Transverse colon (tissue), 4 donors: Measurements from ENCODE around the gene BMERB1. TPM values are rescaled to one million over a fixed set of nuclear protein-coding genes. Genes with fewer than 3 reads are reported as not detected.

ENCODE experiments used
- DNase-seq: peaks from one replicate; pipeline ENCODE4 v3.0.0-alpha.2; 2019
- H3K27ac ChIP-seq, 4 donors: fragments of 200-600 bp; sonication (generic); 2 replicates each; pipeline ENCODE4 v1.5.1; 2016 to 2018; ENCODE audit warnings: inconsistent platforms in 4 of 4
- H3K27me3 ChIP-seq: fragments of 200-600 bp; sonication (generic); 2 replicates; pipeline ENCODE4 v1.5.1; 2017; ENCODE audit warnings: inconsistent platforms
- H3K36me3 ChIP-seq, 4 donors: fragments of 200-600 bp; sonication (generic); 2 replicates each; pipeline ENCODE4 v1.5.1; 2017 to 2019; ENCODE audit warnings: inconsistent platforms in 4 of 4
- H3K4me1 ChIP-seq, 4 donors: fragments of 200-600 bp; sonication (generic); 2 replicates each; pipeline ENCODE4 v1.5.1; 2017 to 2020; ENCODE audit warnings: inconsistent platforms in 4 of 4
- H3K4me3 ChIP-seq, 4 donors: fragments of 200-600 bp; sonication (generic); 1 replicate in 1 of 4; 2 replicates in 3 of 4; pipeline versions ENCODE4 v1.5.1 to v1.6.1; 2017 to 2019; ENCODE audit warnings: inconsistent platforms in 4 of 4
- H3K9me3 ChIP-seq, 2 donors: fragments of 200-600 bp; sonication (generic); 2 replicates each; pipeline ENCODE4 v1.5.1; 2017 to 2019; ENCODE audit warnings: inconsistent platforms in 2 of 2
- EP300 ChIP-seq: sonication (generic); formaldehyde crosslinking; IDR thresholded peaks from one replicate; pipeline ENCODE4 v1.6.1; 2017; ENCODE audit warnings: antibody characterized with exemption, low read depth
- POLR2A ChIP-seq: fragments of 450-650 bp; IDR thresholded peaks from one replicate; pipeline ENCODE4 v1.6.1; 2016; ENCODE audit warnings: antibody characterized with exemption, mild to moderate bottlenecking, moderate library complexity
- POLR2AphosphoS5 ChIP-seq, 3 donors: sonication (generic); formaldehyde crosslinking; IDR thresholded peaks; one replicate each; pipeline ENCODE4 v1.6.1; 2016; ENCODE audit warnings: antibody characterized with exemption in 3 of 3
- WGBS, 2 donors: methylation state at CpG; one replicate each; pipeline ENCODE4 v1.1.5; 2018; ENCODE audit warnings: low coverage in 1 of 2; 5-methylcytosine and 5-hydroxymethylcytosine counted together
- in situ Hi-C, 4 donors: fragments of 200-750 bp; cut with MboI; loops; one replicate each; pipeline versions ENCODE4 v1.15.0 to v1.15.1; 2017; ENCODE audit warnings: low sequenced_read_pairs in 3 of 4, low pct_ligation_motif_present in 1 of 4, low pct_unique_long_range_greater_than_20kb in 1 of 4
- intact Hi-C: fragments of 100-400 bp; cut with DNase I; formaldehyde crosslinking; loops from one replicate; pipeline ENCODE4 v1.15.1; 2023; ENCODE audit warnings: low total_unique reads
- total RNA-seq, 4 donors: library from RNA; depleted of rRNA; stranded (reverse); fragments of >200 nt; gene quantifications; one replicate each; pipeline ENCODE4 v1.1.0, GENCODE V29; 2016
- TF ChIP-seq, protein P1 (sequence below), 5 experiments: fragments of 200-600 bp in 3 of 5; fragments of 450-650 bp in 2 of 5; sonication (generic) in 3 of 5; IDR thresholded peaks; 1 replicate in 2 of 5; 2 replicates in 3 of 5; pipeline ENCODE4 v1.5.1; 2016 to 2017; ENCODE audit warnings: antibody characterized with exemption in 5 of 5, inconsistent platforms in 3 of 5, mild to moderate bottlenecking in 2 of 5, moderate library complexity in 1 of 5

BMERB1 gene
- total RNA-seq, 4 donors from 2014 or later: 8.6 to 65.1 (median 14.1) TPM

- in situ Hi-C loops (no loop called here), intact Hi-C loops (no loop called here)
- no peak for TF ChIP-seq POLR2AphosphoS5 (IDR thresholded peaks at IDR 0.05)
- TF ChIP-seq EP300: no peak
- TF ChIP-seq, protein P1, sequence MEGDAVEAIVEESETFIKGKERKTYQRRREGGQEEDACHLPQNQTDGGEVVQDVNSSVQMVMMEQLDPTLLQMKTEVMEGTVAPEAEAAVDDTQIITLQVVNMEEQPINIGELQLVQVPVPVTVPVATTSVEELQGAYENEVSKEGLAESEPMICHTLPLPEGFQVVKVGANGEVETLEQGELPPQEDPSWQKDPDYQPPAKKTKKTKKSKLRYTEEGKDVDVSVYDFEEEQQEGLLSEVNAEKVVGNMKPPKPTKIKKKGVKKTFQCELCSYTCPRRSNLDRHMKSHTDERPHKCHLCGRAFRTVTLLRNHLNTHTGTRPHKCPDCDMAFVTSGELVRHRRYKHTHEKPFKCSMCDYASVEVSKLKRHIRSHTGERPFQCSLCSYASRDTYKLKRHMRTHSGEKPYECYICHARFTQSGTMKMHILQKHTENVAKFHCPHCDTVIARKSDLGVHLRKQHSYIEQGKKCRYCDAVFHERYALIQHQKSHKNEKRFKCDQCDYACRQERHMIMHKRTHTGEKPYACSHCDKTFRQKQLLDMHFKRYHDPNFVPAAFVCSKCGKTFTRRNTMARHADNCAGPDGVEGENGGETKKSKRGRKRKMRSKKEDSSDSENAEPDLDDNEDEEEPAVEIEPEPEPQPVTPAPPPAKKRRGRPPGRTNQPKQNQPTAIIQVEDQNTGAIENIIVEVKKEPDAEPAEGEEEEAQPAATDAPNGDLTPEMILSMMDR (IDR thresholded peaks at IDR 0.05): no peak
- TF ChIP-seq POLR2A: no peak
- DNase-seq: no peak
- Histone ChIP-seq H3K36me3 (peaks cover 0 to 70% (median 33%) of the 10 kb centered on the region in 4 donors), H3K9me3 (no peaks in the 10 kb centered on the region), H3K27me3 (no peaks in the 10 kb centered on the region), H3K4me1 (peaks cover 0 to 3% (median 0%) of the 10 kb centered on the region in 4 donors), H3K4me3 (no peak overlapping the region), H3K27ac (no peak overlapping the region)
- WGBS, 2 donors: 95% methylated on average over 23 of the region's 23 CpGs
Observed at GRCh38 chr16:15602285-15603044, 168.1 kb downstream of the BMERB1 start.

DNA sequence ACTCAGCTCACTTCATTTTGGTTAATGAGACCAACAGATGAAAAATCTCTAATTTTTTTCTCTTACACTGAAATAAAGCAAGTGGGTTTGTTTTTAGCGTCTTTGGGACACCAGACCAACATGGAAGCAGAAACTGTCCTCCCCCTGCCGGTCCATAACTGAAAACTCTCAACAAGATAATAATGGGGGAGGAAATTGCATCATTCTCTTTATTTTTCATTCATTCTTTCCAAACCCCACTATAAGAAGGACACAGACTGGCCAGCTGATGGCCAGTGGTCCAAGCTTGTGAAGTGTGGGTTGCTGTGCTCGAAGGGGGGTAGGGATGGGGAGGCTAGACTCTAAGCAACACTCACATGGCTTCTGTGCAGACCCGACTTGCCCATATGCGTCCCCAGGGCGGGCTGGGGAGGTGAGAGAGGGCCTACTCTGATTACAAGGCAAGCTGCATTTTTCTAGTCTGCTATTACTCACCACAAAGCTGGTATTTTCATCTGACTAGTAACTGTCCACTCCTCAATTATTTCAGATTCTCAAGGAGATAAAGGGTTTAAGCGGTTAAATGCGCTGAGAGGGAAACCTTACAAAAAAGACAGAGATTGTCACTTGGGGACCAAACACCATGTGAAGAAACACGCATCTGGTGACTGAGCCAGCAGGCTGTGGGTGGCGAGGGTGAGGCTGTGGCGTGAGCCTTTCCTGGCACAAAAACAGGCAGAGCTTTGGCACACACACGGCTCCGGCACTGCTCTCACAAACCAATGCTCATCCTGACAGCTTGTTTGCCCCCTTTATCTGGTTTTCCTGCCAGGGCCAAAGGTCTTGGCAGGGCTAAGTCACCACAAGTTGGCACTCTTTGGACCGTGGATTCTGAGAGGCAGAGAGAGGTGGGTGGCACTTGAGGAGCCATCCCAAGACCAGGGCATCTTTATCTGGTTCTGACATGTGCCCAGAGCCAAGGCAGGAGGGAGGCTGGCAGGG lies 170.4 kb downstream of the BMERB1 start:
- in situ Hi-C loops: no loop called here
- no peak for DNase-seq
- peaks cover 0 to 66% (median 33%) of the 10 kb centered on the region in 4 donors for H3K36me3 ChIP-seq
- H3K27ac ChIP-seq: no peak overlapping the region
- H3K27me3 ChIP-seq: no peaks in the 10 kb centered on the region
- no peaks in the 10 kb centered on the region for H3K9me3 ChIP-seq
- H3K4me3 ChIP-seq: no peak overlapping the region
- 87 to 100% methylated on average over 1 to 14 of the region's 14 CpGs for WGBS, 2 donors
- peaks cover 0 to 3% (median 0%) of the 10 kb centered on the region in 4 donors for H3K4me1 ChIP-seq
- no peak for TF ChIP-seq POLR2AphosphoS5 (IDR thresholded peaks at IDR 0.05)
- TF ChIP-seq, protein P1 (IDR thresholded peaks at IDR 0.05): no peak
- TF ChIP-seq POLR2A: no peak
- TF ChIP-seq EP300: no peak
- intact Hi-C loops: no loop called here

DNA sequence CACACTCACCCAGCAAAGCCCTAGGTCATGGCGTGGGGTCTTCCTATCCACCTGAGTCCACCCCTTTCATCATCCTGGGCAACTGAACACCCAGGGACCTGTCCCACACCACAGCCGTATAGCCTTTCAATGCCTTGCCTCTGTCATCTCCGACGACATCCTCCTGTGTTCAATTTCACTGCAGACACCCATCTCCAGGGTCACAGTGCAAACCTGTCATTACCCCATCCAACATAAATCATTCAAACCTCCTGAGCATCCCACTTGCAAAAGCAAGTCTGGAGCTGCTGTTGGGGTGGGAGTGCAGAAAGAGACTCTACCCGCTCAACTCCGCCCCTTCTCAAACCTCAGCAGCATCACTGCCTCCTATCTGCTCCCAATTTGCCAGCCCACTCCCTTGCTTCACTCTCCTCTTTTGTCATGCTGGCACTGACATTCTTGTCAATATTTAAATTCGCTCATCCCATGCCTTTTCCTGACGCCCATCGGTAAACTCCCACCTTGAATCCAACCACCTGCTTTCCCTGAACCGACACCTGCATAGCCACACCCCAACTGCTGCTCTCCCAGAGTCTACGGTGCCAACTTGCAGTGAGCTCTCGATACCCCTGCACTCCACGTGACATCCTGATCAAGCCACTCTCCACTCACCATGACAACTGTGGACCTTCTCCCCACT lies 171.6 kb downstream of the BMERB1 start:
- in situ Hi-C loops: no loop called here
- H3K4me1 ChIP-seq: peaks cover 0 to 3% (median 0%) of the 10 kb centered on the region in 4 donors
- intact Hi-C loops: no loop called here
- no peak for TF ChIP-seq EP300
- TF ChIP-seq, protein P1 (IDR thresholded peaks at IDR 0.05): no peak
- no peak for TF ChIP-seq POLR2A
- TF ChIP-seq POLR2AphosphoS5 (IDR thresholded peaks at IDR 0.05): no peak
- no peaks in the 10 kb centered on the region for H3K27me3 ChIP-seq
- H3K9me3 ChIP-seq: no peaks in the 10 kb centered on the region
- WGBS, 2 donors: 77 to 80% methylated on average over 7 to 13 of the region's 13 CpGs
- H3K4me3 ChIP-seq: no peak overlapping the region
- peak overlapping the region in 1 of 4 donors; percentile 22 for H3K27ac ChIP-seq
- no peak for DNase-seq
- H3K36me3 ChIP-seq: peaks cover 0 to 65% (median 33%) of the 10 kb centered on the region in 4 donors
